ENCODE results near the gene MARCHF5.

MARCHF5 gene

GRCh38 chr10:92356041-92356440, 65.1 kb downstream of the MARCHF5 start:
- FAIRE-seq (no peak), DNase-seq (ENCODE audit: insufficient read length, low spot score) (no peak)
- TF ChIP-seq CTCF (IDR thresholded peaks at IDR 0.05; ENCODE audit: insufficient read depth, missing control alignments): no peak

- TF ChIP-seq CTCF (IDR thresholded peaks at IDR 0.05; ENCODE audit: insufficient read depth, missing control alignments): no peak
- DNase-seq (ENCODE audit: insufficient read length, low spot score): no peak
- no peak for FAIRE-seq
These were observed 72.5 kb downstream of the MARCHF5 start for GRCh38 chr10:92363498-92363897.

- no peak for FAIRE-seq
- DNase-seq (ENCODE audit: insufficient read length, low spot score): no peak
- peak; percentile 15 for TF ChIP-seq CTCF (IDR thresholded peaks at IDR 0.05; ENCODE audit: insufficient read depth, missing control alignments)
These were observed 75.5 kb downstream of the MARCHF5 start for GRCh38 chr10:92366412-92367021.

- FAIRE-seq: no peak
- no peak for DNase-seq (ENCODE audit: insufficient read length, low spot score)
- TF ChIP-seq CTCF (IDR thresholded peaks at IDR 0.05; ENCODE audit: insufficient read depth, missing control alignments): no peak
These were observed 87.0 kb downstream of the MARCHF5 start for GRCh38 chr10:92377962-92378361.

- TF ChIP-seq CTCF (IDR thresholded peaks at IDR 0.05; ENCODE audit: insufficient read depth, missing control alignments): no peak
- FAIRE-seq (no peak), DNase-seq (ENCODE audit: insufficient read length, low spot score) (no peak)
These were observed 90.6 kb downstream of the MARCHF5 start for GRCh38 chr10:92381543-92381954.

- no peak for TF ChIP-seq CTCF (IDR thresholded peaks at IDR 0.05; ENCODE audit: insufficient read depth, missing control alignments)
- FAIRE-seq (no peak), DNase-seq (ENCODE audit: insufficient read length, low spot score) (no peak)
These were observed 91.7 kb downstream of the MARCHF5 start for GRCh38 chr10:92382631-92383030.

- FAIRE-seq (no peak), DNase-seq (ENCODE audit: insufficient read length, low spot score) (no peak)
- no peak for TF ChIP-seq CTCF (IDR thresholded peaks at IDR 0.05; ENCODE audit: insufficient read depth, missing control alignments)
These were observed 93.8 kb downstream of the MARCHF5 start for GRCh38 chr10:92384741-92385140.

All from D721Med (cell line).